Measurements from ENCODE around the gene MLKL. TPM values are rescaled to one million over a fixed set of nuclear protein-coding genes. Genes with fewer than 3 reads are reported as not detected.

The MLKL gene
- total RNA-seq, 1 donor, result 14.2 TPM

- TF ChIP-seq, protein P1, sequence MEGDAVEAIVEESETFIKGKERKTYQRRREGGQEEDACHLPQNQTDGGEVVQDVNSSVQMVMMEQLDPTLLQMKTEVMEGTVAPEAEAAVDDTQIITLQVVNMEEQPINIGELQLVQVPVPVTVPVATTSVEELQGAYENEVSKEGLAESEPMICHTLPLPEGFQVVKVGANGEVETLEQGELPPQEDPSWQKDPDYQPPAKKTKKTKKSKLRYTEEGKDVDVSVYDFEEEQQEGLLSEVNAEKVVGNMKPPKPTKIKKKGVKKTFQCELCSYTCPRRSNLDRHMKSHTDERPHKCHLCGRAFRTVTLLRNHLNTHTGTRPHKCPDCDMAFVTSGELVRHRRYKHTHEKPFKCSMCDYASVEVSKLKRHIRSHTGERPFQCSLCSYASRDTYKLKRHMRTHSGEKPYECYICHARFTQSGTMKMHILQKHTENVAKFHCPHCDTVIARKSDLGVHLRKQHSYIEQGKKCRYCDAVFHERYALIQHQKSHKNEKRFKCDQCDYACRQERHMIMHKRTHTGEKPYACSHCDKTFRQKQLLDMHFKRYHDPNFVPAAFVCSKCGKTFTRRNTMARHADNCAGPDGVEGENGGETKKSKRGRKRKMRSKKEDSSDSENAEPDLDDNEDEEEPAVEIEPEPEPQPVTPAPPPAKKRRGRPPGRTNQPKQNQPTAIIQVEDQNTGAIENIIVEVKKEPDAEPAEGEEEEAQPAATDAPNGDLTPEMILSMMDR (IDR thresholded peaks at IDR 0.05; ENCODE audit: insufficient read depth, low read depth, low read length), result no peak
- no peak overlapping the region for H3K4me3 ChIP-seq (ENCODE audit: low read depth, low read length)
- no peak for DNase-seq (ENCODE audit: low read depth)
These were observed 33.9 kb upstream of the MLKL start for GRCh38 chr16:74734361-74735161.

DNA sequence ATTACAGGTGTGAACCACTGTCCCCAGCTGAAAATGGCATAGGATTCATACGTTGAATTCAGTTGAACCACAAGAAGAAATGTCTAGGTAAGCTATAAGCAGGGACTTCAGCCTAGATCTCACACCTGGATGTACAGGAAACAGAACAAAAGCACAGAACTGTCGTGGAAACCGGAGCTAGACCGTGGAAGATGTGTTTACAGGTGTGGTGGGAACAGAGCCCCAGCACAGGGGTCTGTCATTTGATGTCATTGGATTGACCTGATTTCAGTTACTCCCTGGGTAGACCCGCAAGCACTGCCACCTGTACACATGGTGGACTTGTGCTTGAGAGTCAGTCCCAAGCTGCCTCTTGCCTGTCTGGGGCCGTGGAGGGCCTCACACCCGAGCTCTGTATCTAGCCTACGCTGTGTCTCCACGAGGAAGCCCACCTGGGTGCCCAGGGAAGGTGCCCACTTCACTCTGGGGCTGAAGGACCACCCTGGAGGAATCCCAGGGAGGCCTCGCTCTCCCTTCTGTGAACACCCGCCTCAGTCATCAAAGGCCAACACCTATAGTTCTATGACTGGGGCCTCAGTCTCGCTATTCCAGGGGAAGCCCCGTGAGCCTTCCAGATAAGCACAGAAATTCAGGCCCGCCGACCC lies 32.2 kb upstream of the MLKL start:
- DNase-seq (ENCODE audit: low read depth), result no peak
- no peak overlapping the region for H3K4me3 ChIP-seq (ENCODE audit: low read depth, low read length)
- TF ChIP-seq, protein P1 (IDR thresholded peaks at IDR 0.05; ENCODE audit: insufficient read depth, low read depth, low read length), result no peak

DNA sequence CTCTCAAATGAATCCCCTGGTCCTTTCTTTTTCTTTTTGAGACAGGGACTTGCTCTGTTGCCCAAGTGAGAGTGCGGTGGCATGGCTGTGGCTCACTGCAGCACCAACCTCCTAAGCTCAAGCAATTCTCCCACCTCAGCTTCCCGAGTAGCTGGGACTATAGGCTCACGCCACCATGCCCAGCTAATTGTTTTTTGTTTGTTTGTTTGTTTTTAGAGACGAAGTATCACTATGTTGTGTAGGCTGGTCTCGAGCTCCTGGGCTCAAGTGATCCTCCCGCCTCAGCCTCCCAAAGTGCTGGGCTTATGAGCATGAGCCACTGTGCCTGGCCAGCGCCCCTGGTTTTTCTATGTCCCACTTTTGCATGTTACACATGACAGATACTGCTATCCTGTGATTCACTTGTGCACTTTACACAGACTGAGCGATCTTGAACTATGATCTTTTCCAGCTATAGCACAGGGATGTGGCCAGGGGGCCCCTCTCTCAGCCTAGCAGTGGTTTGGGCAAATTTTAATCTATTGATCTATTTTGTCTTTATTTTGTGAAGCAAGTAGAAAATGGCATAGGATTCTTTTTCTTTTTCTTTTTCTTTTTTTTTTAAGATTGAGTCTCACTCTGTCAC lies 31.3 kb upstream of the MLKL start:
- DNase-seq (ENCODE audit: low read depth), result no peak
- H3K4me3 ChIP-seq (ENCODE audit: low read depth, low read length), result no peak overlapping the region
- TF ChIP-seq, protein P1 (IDR thresholded peaks at IDR 0.05; ENCODE audit: insufficient read depth, low read depth, low read length), result no peak

- H3K4me3 ChIP-seq (ENCODE audit: low read depth, low read length), result no peak overlapping the region
- DNase-seq (ENCODE audit: low read depth), result no peak
- TF ChIP-seq, protein P1 (IDR thresholded peaks at IDR 0.05; ENCODE audit: insufficient read depth, low read depth, low read length), result no peak
These were observed 29.4 kb upstream of the MLKL start for GRCh38 chr16:74729783-74730683.

GRCh38 chr16:74727903-74728302 lies 27.2 kb upstream of the MLKL start:
- TF ChIP-seq, protein P1 (IDR thresholded peaks at IDR 0.05; ENCODE audit: insufficient read depth, low read depth, low read length), result no peak
- no peak for DNase-seq (ENCODE audit: low read depth)
- no peak overlapping the region for H3K4me3 ChIP-seq (ENCODE audit: low read depth, low read length)

DNA sequence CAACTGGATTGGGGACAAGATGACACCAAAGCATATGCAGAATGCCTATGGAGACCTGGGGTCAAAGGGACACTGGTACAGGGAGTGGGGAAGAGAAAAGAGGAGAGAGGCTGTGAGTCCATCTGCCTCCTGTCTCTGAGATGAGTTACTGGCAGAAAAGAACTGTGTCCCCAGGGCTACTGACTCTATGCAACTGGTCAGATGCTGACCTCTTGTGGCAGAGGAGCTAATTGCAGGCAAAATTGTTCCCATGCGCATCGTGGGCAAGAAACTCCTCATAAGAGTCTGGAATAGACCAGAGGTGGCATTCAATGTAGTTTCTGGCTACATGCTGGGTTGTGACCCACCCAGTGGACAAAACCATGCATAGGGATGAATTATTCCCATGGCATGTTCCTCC lies 26.1 kb upstream of the MLKL start:
- H3K4me3 ChIP-seq (ENCODE audit: low read depth, low read length), result no peak overlapping the region
- no peak for DNase-seq (ENCODE audit: low read depth)
- TF ChIP-seq, protein P1 (IDR thresholded peaks at IDR 0.05; ENCODE audit: insufficient read depth, low read depth, low read length), result peak; percentile 41

All from fibroblast of villous mesenchyme (primary cell).